Activated T-cell treated with anti-CD3 and anti-CD28 coated beads, Interleukin-2, amount 50 U/mL, for 48 hours (primary cell): ENCODE measurements around the gene EXO5.
A peak's percentile ranks its signal among the peaks of the same experiment; 100 is the strongest.
"Not testable (repeated sequence)": the region's sequence is repeated elsewhere in the genome, so short reads cannot be mapped to it uniquely, and the experiment has no call there.

Experiments
- DNase-seq, 2 experiments: peaks; one replicate each; pipeline ENCODE4 v3.0.0-alpha.2; 2020

The EXO5 gene

GRCh38 chr1:40508375-40509341, at the start of gene EXO5:
TSS of gene EXO5 (plus strand) at chr1:40508767. CDS start at chr1:40514545, 5,778 bp downstream.
- peak; percentile 89 to 92 for DNase-seq

DNA sequence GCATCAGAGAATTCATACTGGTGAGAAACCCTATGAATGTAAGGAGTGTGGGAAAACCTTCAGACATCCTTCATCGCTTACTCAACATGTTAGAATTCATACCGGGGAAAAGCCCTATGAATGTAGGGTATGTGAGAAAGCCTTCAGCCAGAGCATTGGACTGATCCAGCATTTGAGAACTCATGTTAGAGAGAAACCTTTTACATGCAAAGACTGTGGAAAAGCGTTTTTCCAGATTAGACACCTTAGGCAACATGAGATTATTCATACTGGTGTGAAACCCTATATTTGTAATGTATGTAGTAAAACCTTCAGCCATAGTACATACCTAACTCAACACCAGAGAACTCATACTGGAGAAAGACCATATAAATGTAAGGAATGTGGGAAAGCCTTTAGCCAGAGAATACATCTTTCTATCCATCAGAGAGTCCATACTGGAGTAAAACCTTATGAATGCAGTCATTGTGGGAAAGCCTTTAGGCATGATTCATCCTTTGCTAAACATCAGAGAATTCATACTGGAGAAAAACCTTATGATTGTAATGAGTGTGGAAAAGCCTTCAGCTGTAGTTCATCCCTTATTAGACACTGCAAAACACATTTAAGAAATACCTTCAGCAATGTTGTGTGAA, 45.5 kb upstream of the EXO5 start:
- DNase-seq = no peak

GRCh38 chr1:40469327-40469726, 39.2 kb upstream of the EXO5 start:
- DNase-seq = no peak

GRCh38 chr1:40475268-40475667, 33.3 kb upstream of the EXO5 start:
- no peak for DNase-seq

GRCh38 chr1:40476924-40477677, 31.5 kb upstream of the EXO5 start, which contains the start of gene ZFP69:
TSS of gene ZFP69 (plus strand) at chr1:40477290. CDS start at chr1:40479362, 2,072 bp downstream.
- peak; percentile 70 to 80 for DNase-seq

- DNase-seq = peak; percentile 46 to 56
These were observed 30.9 kb upstream of the EXO5 start for GRCh38 chr1:40477678-40478053.

GRCh38 chr1:40478276-40478675, 30.3 kb upstream of the EXO5 start:
- DNase-seq = no peak

DNA sequence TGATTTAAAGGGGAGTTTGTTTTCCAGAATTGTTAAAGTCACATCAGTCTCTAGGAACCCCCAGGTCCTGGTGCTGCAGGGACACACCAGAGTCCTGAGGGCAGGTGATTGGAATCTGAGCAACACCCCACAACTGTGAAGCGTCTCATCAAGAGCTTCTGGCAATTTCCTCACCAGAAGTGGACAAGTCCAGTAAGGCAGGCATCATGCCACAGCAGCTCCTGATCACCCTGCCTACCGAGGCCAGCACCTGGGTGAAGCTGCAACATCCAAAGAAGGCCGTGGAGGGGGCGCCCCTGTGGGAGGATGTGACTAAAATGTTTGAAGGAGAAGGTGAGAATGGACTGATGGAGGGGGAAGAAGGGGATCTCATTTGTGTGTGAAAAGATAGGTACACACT, 29.4 kb upstream of the EXO5 start:
- no peak for DNase-seq

DNA sequence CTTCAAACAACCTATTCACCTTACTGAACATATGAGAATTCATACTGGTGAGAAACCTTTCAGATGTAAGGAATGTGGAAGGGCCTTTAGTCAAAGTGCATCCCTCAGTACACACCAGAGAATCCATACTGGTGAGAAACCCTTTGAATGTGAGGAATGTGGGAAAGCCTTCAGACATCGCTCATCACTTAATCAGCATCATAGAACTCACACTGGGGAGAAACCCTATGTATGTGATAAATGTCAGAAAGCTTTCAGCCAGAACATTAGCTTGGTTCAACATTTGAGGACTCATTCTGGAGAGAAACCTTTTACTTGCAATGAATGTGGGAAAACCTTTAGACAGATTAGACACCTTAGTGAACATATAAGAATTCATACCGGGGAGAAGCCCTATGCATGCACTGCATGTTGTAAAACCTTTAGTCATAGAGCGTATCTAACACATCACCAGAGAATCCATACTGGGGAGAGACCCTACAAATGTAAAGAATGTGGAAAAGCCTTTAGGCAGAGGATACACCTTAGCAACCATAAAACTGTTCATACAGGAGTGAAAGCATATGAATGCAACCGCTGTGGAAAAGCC, 13.2 kb upstream of the EXO5 start:
- no peak for DNase-seq

DNA sequence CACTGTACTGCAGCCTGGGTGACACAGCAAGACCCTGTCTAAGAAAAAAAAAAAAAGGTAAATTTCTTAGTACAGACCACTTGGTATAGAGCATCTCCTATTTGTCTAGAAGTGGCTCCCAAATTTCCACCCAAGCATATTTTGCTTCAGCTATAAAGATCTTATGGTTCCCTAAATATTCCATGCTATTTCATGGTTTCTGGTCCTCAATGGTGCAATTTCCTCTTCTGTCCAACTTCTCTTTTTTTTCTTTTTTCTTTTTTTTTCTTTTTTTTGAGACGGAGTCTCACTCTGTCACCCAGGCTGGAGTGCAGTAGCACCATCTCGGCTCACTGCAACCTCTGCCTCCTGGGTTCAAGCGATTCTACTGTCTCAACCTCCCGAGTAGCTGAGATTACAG, 5.9 kb upstream of the EXO5 start:
- DNase-seq = not testable (repeated sequence)

DNA sequence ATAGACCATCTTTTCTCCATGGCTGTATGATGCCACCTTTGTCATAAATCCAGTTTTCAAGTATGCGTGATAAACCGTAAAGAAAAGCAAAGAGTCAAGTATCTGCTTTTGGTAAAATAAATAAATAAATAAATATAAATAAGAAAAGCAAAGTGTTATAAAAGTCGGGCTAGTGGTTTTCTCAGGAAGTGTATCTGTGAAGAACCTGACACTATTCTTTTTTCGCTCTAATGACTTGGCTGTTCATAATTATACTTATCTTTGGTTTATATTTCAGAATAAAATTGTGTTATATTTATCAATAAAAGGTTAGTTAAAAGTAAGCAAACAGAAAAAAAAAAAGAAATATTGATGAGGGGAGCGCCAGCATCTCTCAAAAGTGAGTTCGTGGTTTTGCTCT, 594 bp upstream of the EXO5 start:
- no peak for DNase-seq

GRCh38 chr1:40519517-40519916, 10.9 kb downstream of the EXO5 start:
- no peak for DNase-seq

DNA sequence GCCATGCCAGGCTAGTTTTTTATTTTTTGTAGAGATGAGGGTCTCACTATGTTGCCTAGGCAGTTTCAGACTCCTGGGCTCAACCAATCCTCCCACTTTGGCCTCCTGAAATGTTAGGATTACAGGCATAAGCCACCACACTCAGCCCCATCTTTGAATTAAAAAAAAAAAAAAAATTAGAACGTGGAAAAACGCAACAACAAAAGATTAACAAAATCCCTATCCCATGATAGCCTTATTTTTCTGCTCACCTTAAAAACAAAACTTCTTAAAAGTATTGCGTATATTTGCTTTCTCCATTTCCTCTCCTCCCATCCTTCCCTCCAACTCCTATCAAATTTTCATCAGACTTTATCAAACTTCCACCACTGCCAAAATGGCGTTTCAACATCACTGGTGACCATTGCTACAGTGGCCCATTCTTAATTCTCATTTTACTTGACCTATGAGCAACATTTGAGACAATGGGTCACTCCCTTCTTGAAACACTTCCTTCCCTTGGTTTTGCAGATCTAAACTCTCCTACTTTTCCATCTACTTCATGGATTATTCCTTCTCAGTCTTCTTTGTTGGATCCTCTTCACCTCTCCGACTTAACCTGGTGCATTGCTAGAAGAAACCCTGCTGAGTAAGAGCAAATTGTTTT, 22.3 kb downstream of the EXO5 start:
- no peak for DNase-seq

- peak; percentile 83 to 86 for DNase-seq
These were observed 23.0 kb downstream of the EXO5 start, which contains the start of gene ZNF684 for GRCh38 chr1:40531381-40532061. TSS of gene ZNF684 (plus strand) at chr1:40531637. CDS start at chr1:40533167, 1,530 bp downstream.

DNA sequence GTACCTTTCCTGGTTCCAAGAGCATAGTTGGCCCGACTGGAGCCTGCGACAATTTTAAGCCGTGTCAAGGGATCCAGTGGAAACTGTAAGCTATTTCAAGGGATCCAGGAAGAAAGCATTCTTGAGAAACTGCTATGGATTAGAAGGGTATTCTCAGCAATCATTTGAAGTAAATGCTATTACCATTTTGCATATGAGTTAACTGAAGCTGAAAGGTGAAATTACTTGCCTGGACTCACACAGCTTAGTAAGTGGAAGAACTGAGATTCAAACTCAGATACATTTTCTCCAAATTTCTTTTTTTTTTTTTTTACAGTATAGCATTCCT, 23.5 kb downstream of the EXO5 start:
- no peak for DNase-seq

DNA sequence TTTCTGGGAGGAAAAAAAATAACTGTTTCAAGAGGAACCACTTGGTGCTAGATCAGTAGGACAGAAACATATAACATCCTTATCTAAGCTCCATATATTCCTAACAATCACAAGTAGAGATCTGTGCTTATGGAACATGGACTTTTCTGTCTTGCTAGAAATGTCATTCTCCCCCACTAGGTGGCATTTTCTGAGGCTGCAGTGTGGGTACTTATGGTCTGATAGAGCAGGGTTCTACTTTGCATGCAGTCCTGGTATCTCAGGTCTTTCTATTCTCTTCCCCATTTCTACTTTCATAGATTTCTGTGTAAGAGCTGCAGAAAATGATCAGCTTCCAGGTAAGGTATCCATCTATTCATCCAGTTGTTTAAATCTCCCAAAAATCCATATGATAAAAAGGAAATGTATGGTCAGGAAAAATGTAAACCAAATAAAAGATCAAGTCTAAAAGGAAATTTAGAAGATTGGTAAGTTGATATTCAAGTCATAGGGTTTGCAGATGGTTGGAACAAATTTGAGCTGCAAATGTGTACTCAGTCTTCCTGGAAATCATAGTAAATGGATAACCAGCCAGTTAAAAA, 24.4 kb downstream of the EXO5 start:
- DNase-seq = peak in 1 of 2 experiments; percentile 28

DNA sequence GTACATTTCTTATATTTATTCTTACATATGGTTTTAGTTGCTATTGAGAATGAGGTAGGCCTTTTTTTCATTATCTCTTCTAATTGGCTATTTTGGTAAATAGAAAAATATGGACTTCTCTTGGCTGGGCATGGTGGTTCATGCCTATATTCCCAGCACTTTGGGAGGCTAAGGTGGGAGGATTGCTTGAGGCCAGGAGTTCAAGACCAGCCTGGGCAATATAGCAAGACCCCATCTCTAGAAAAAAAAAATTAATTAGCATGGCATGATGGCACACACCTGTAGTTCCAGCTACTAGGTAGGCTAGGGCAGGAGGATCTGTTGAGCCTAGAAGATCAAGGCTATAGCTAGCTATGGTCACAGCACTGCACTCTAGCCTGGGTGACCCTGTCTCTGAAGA, 26.0 kb downstream of the EXO5 start:
- DNase-seq = no peak

GRCh38 chr1:40535732-40536131, 27.2 kb downstream of the EXO5 start:
- no peak for DNase-seq

- DNase-seq = no peak
These were observed 30.8 kb downstream of the EXO5 start for GRCh38 chr1:40539338-40539737.

GRCh38 chr1:40546957-40547356, 38.4 kb downstream of the EXO5 start:
- no peak for DNase-seq

GRCh38 chr1:40553017-40553416, 44.5 kb downstream of the EXO5 start:
- DNase-seq = no peak
